H1 (cell line): ENCODE results near the gene PHACTR1. TPM values are rescaled to one million over a fixed set of nuclear protein-coding genes. Genes with fewer than 3 reads are reported as not detected.

ENCODE experiments used
- CTCF ChIA-PET: fragments of 300-600 bp; sonication (Branson Sonifier 250); formaldehyde crosslinking; loops from one replicate; lab custom pipeline; 2021; ENCODE audit not compliant: partially characterized antibody; lab: Charles Lee
- POLR2A ChIA-PET: fragments of 300-600 bp; sonication (Branson Sonifier 250); formaldehyde crosslinking; loops from one replicate; lab custom pipeline; 2021; ENCODE audit warnings: inconsistent platforms; ENCODE audit not compliant: partially characterized antibody; lab: Charles Lee
- DNase-seq, 2 experiments: peaks; one replicate each; pipeline versions ENCODE4 v3.0.0 to v3.0.0-alpha.2; 2010 to 2022; ENCODE audit warnings: low spot score in 2 of 2, low read depth in 1 of 2, mixed read lengths in 1 of 2
- FAIRE-seq: peaks from 2 replicates; lab custom pipeline; 2011; peaks lifted over from hg19 to GRCh38; lab: Jason Lieb, UNC
- H2AFZ ChIP-seq: 2 replicates; pipeline ENCODE4 v1.8.1; 2012; ENCODE audit warnings: low read length, inconsistent platforms
- H2AK5ac ChIP-seq: 2 replicates; pipeline ENCODE4 v1.6.1; 2013; ENCODE audit warnings: low read depth, low read length
- H2BK120ac ChIP-seq: replicated peaks from 2 replicates; pipeline ENCODE3; 2013; ENCODE audit warnings: low read depth, low read length, inconsistent platforms
- H2BK12ac ChIP-seq: 2 replicates; pipeline ENCODE4 v1.6.1; 2013; ENCODE audit warnings: low read depth, low read length
- H2BK15ac ChIP-seq: 2 replicates; pipeline ENCODE4 v1.6.1; 2013; ENCODE audit warnings: low read length
- H2BK20ac ChIP-seq: 2 replicates; pipeline ENCODE4 v1.6.1; 2013; ENCODE audit warnings: low read length
- H2BK5ac ChIP-seq: 2 replicates; pipeline ENCODE4 v1.6.1; 2013; ENCODE audit warnings: low read depth, low read length
- H3K14ac ChIP-seq: 2 replicates; pipeline ENCODE4 v1.6.1; 2013; ENCODE audit warnings: inconsistent platforms; ENCODE audit not compliant: insufficient read length
- H3K18ac ChIP-seq: 2 replicates; pipeline ENCODE4 v1.6.1; 2013; ENCODE audit warnings: low read length; ENCODE audit errors: extremely low read depth
- H3K23ac ChIP-seq: 2 replicates; pipeline ENCODE4 v1.6.1; 2013; ENCODE audit warnings: inconsistent platforms; ENCODE audit not compliant: insufficient read length
- H3K23me2 ChIP-seq: 2 replicates; pipeline ENCODE4 v1.6.1; 2013; ENCODE audit warnings: low read depth, low read length
- H3K27ac ChIP-seq: 2 replicates; pipeline ENCODE4 v1.6.1; 2011; ENCODE audit warnings: low read depth, low read length, inconsistent platforms
- H3K27me3 ChIP-seq, 4 experiments: replicated peaks in 1 of 4; 1 replicate in 1 of 4; 2 replicates in 3 of 4; pipeline versions ENCODE4 v1.6.1 to v1.8.1; 2011 to 2013; ENCODE audit warnings: low read length in 3 of 4, mild to moderate bottlenecking in 3 of 4, inconsistent platforms in 2 of 4, mixed read lengths in 2 of 4, moderate library complexity in 1 of 4; ENCODE audit not compliant: control insufficient read depth in 3 of 4, insufficient read depth in 3 of 4; ENCODE audit errors: extremely low read depth in 1 of 4
- H3K36me3 ChIP-seq, 4 experiments: 2 replicates each; pipeline versions ENCODE4 v1.6.1 to v1.8.1; 2011 to 2013; ENCODE audit warnings: mild to moderate bottlenecking in 4 of 4, low read length in 3 of 4, moderate library complexity in 2 of 4, control low read depth in 1 of 4, inconsistent platforms in 1 of 4; ENCODE audit not compliant: insufficient read depth in 4 of 4, control insufficient read depth in 2 of 4
- H3K4ac ChIP-seq: replicated peaks from 2 replicates; pipeline ENCODE3; 2013; ENCODE audit warnings: low read length, low read depth, mixed read lengths, inconsistent platforms; ENCODE audit not compliant: insufficient read length
- H3K4me1 ChIP-seq, 4 experiments: replicated peaks in 1 of 4; 1 replicate in 1 of 4; 2 replicates in 3 of 4; pipeline versions ENCODE4 v1.6.1 to v1.8.1; 2011 to 2013; ENCODE audit warnings: low read length in 3 of 4, inconsistent platforms in 2 of 4, mixed read lengths in 1 of 4; ENCODE audit not compliant: insufficient read depth in 4 of 4, control insufficient read depth in 3 of 4
- H3K4me2 ChIP-seq, 2 experiments: 2 replicates each; pipeline versions ENCODE4 v1.6.1 to v1.8.1; 2011 to 2013; ENCODE audit warnings: low read depth in 2 of 2, low read length in 2 of 2, control low read depth in 1 of 2, inconsistent platforms in 1 of 2, mild to moderate bottlenecking in 1 of 2; ENCODE audit not compliant: insufficient read depth in 1 of 2
- H3K4me3 ChIP-seq, 4 experiments: fragments of 200-600, 300-600 bp in 1 of 4; sonication (generic), shearing (Covaris generic), sonication (Bioruptor Twin) in 1 of 4; 2 replicates each; pipeline versions ENCODE4 v1.5.1 to v1.8.1; 2011 to 2016; ENCODE audit warnings: low read length in 4 of 4, low read depth in 3 of 4, control low read depth in 2 of 4, inconsistent platforms in 2 of 4, mild to moderate bottlenecking in 2 of 4, mixed read lengths in 1 of 4, moderate library complexity in 1 of 4; ENCODE audit not compliant: insufficient read depth in 2 of 4; ENCODE audit errors: extremely low read depth in 1 of 4
- H3K56ac ChIP-seq: replicated peaks from 2 replicates; pipeline ENCODE3; 2013; ENCODE audit warnings: low read depth, mild to moderate bottlenecking, mixed read lengths, low read length, inconsistent platforms; ENCODE audit not compliant: insufficient read length
- H3K79me1 ChIP-seq: 2 replicates; pipeline ENCODE4 v1.6.1; 2013; ENCODE audit warnings: low read depth, low read length, control low read depth
- H3K79me2 ChIP-seq, 2 experiments: 2 replicates each; pipeline versions ENCODE4 v1.6.1 to v1.8.1; 2012 to 2013; ENCODE audit warnings: low read length in 2 of 2, mild to moderate bottlenecking in 2 of 2, inconsistent platforms in 1 of 2; ENCODE audit not compliant: insufficient read depth in 2 of 2, control insufficient read depth in 1 of 2
- H3K9ac ChIP-seq, 4 experiments: replicated peaks in 1 of 4; 1 replicate in 1 of 4; 2 replicates in 3 of 4; pipeline versions ENCODE4 v1.6.1 to v1.8.1; 2011 to 2013; ENCODE audit warnings: low read depth in 3 of 4, low read length in 3 of 4, control low read depth in 2 of 4, mild to moderate bottlenecking in 2 of 4, moderate library complexity in 2 of 4, inconsistent platforms in 1 of 4; ENCODE audit errors: extremely low read depth in 1 of 4
- H3K9me3 ChIP-seq, 2 experiments: 2 replicates each; pipeline versions ENCODE4 v1.6.1 to v1.8.1; 2012 to 2013; ENCODE audit warnings: mild to moderate bottlenecking in 2 of 2, moderate library complexity in 2 of 2, control low read depth in 1 of 2, inconsistent platforms in 1 of 2, low read depth in 1 of 2, low read length in 1 of 2, mixed read lengths in 1 of 2; ENCODE audit not compliant: insufficient read depth in 2 of 2
- H4K20me1 ChIP-seq, 2 experiments: replicated peaks in 1 of 2; 2 replicates each; pipeline versions ENCODE3 to v1.8.1; 2011 to 2013; ENCODE audit warnings: inconsistent platforms in 2 of 2, low read length in 2 of 2, mild to moderate bottlenecking in 1 of 2; ENCODE audit not compliant: insufficient read depth in 2 of 2, control insufficient read depth in 1 of 2
- H4K5ac ChIP-seq: 2 replicates; pipeline ENCODE4 v1.6.1; 2013; ENCODE audit warnings: low read length, low read depth, mixed read lengths, inconsistent platforms; ENCODE audit not compliant: insufficient read length
- H4K8ac ChIP-seq: 2 replicates; pipeline ENCODE4 v1.8.0; 2013; ENCODE audit warnings: mild to moderate bottlenecking, moderate library complexity, low read length, inconsistent platforms; ENCODE audit not compliant: insufficient read depth; ENCODE audit errors: extremely low read depth
- H4K91ac ChIP-seq: replicated peaks from 2 replicates; pipeline ENCODE3; 2013; ENCODE audit warnings: low read length, mixed read lengths, inconsistent platforms; ENCODE audit not compliant: insufficient read length
- GABPA ChIP-seq: IDR thresholded peaks from 2 replicates; pipeline ENCODE4 v1.6.1; 2011; ENCODE audit warnings: mild to moderate bottlenecking, low read length, moderate library complexity, borderline replicate concordance; ENCODE audit not compliant: insufficient read depth
- WGBS, 2 experiments: shearing (Covaris generic) in 1 of 2; methylation state at CpG; one replicate each; pipeline versions ENCODE4 v1.1.6 to v1.1.7; 2013 to 2015; ENCODE audit warnings: low lambda C conversion rate in 2 of 2, mixed read lengths in 2 of 2, inconsistent platforms in 1 of 2, low coverage in 1 of 2, missing lambda C conversion rate in 1 of 2; ENCODE audit not compliant: insufficient replicate concordance in 2 of 2, insufficient coverage in 1 of 2, insufficient read length in 1 of 2; ENCODE audit errors: extremely low coverage in 1 of 2, missing lambda C conversion rate in 1 of 2; 5-methylcytosine and 5-hydroxymethylcytosine counted together
- polyA plus RNA-seq, 7 experiments: library from polyadenylated mRNA; depleted of rRNA in 3 of 7; stranded (reverse) in 5 of 7; unstranded in 2 of 7; fragments of >200 nt in 5 of 7; fragments of 200-250 nt in 2 of 7; gene quantifications; 1 replicate in 5 of 7; 2 replicates in 1 of 7; 4 replicates in 1 of 7; pipeline versions ENCODE4 v1.2.1 to v1.2.3, GENCODE V29; 2011 to 2013; ENCODE audit warnings: missing spikeins in 2 of 7, mixed read lengths in 2 of 7
- total RNA-seq: library from RNA; stranded (reverse); fragmentation: NEBNext Ultra II Directional; extraction: Animal tissue kit (Norgen Biotek cat#: 25700); gene quantifications from 2 replicates; pipeline ENCODE4 v1.2.1, GENCODE V29; 2021

Gene PHACTR1
- total and polyA plus RNA-seq, 2 of the 8 experiments (the other 6 are each of a cell fraction or from before 2014, with no cell fraction given) = 3.9 to 17.1 TPM

- H3K27ac ChIP-seq = no peak overlapping the region
- H2BK5ac ChIP-seq = no peak overlapping the region
- no peaks in the 10 kb centered on the region for H3K79me2 ChIP-seq
- H4K91ac ChIP-seq = no peak overlapping the region
- WGBS, 2 experiments = 61% methylated on average over 4 of the region's 4 CpGs; no CpG with 5 or more reads in 1 of the 2 experiments
- no peak for TF ChIP-seq GABPA
- no peak overlapping the region for H3K9ac ChIP-seq
- no peaks in the 10 kb centered on the region for H3K79me1 ChIP-seq
- H2BK15ac ChIP-seq = no peak overlapping the region
- H4K5ac ChIP-seq = no peak overlapping the region
- no peak overlapping the region for H3K14ac ChIP-seq
- peaks cover 0 to 5% (median 4%) of the 10 kb centered on the region in 4 experiments; a peak in 2 of 7 replicates for H3K4me1 ChIP-seq
- H3K23me2 ChIP-seq = no peaks in the 10 kb centered on the region
- no peak overlapping the region for H2BK12ac ChIP-seq
- FAIRE-seq = no peak
- no peak overlapping the region for H3K56ac ChIP-seq
- no peak overlapping the region for H4K8ac ChIP-seq
- no peak overlapping the region for H2BK20ac ChIP-seq
- H2BK120ac ChIP-seq = no peak overlapping the region
- DNase-seq = no peak
- H4K20me1 ChIP-seq = peaks cover 1 to 2% of the 10 kb centered on the region in 2 experiments
- H3K4me3 ChIP-seq = no peak overlapping the region
- no peak overlapping the region for H2AK5ac ChIP-seq
- H3K4me2 ChIP-seq = no peak overlapping the region
- ChIA-PET POLR2A (interaction anchor here (0.7 to 1.6 kb wide), 3 partner anchors 9 to 140 kb away, joined by 3 to 8 read pairs (median 3); no protein-coding TSS in a partner anchor), CTCF (interaction anchor here (0.6 to 6.0 kb wide), 13 partner anchors 18 to 368 kb away, joined by 3 to 49 read pairs (median 5); no protein-coding TSS in a partner anchor)
- no peak overlapping the region for H3K18ac ChIP-seq
- no peak overlapping the region for H3K4ac ChIP-seq
- H3K23ac ChIP-seq = no peak overlapping the region
- no peaks in the 10 kb centered on the region; a peak in 1 of 8 replicates for H3K36me3 ChIP-seq
- no peaks in the 10 kb centered on the region for H3K27me3 ChIP-seq
- H2AFZ ChIP-seq = no peak overlapping the region
- H3K9me3 ChIP-seq = no peaks in the 10 kb centered on the region
These were observed 562.4 kb downstream of the PHACTR1 start for GRCh38 chr6:13278991-13279390.
